ENCODE data around the gene SCAND1. TPM values are rescaled to one million over a fixed set of nuclear protein-coding genes. Genes with fewer than 3 reads are reported as not detected.

SCAND1 gene
- polyA plus RNA-seq, 1 donor from 2014 or later = 156 TPM

GRCh38 chr20:35974256-35974655 lies 20.0 kb upstream of the SCAND1 start (continued):
- TF ChIP-seq, protein P1, sequence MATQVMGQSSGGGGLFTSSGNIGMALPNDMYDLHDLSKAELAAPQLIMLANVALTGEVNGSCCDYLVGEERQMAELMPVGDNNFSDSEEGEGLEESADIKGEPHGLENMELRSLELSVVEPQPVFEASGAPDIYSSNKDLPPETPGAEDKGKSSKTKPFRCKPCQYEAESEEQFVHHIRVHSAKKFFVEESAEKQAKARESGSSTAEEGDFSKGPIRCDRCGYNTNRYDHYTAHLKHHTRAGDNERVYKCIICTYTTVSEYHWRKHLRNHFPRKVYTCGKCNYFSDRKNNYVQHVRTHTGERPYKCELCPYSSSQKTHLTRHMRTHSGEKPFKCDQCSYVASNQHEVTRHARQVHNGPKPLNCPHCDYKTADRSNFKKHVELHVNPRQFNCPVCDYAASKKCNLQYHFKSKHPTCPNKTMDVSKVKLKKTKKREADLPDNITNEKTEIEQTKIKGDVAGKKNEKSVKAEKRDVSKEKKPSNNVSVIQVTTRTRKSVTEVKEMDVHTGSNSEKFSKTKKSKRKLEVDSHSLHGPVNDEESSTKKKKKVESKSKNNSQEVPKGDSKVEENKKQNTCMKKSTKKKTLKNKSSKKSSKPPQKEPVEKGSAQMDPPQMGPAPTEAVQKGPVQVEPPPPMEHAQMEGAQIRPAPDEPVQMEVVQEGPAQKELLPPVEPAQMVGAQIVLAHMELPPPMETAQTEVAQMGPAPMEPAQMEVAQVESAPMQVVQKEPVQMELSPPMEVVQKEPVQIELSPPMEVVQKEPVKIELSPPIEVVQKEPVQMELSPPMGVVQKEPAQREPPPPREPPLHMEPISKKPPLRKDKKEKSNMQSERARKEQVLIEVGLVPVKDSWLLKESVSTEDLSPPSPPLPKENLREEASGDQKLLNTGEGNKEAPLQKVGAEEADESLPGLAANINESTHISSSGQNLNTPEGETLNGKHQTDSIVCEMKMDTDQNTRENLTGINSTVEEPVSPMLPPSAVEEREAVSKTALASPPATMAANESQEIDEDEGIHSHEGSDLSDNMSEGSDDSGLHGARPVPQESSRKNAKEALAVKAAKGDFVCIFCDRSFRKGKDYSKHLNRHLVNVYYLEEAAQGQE (IDR thresholded peaks at IDR 0.05; ENCODE audit: borderline replicate concordance) = no peak

DNA sequence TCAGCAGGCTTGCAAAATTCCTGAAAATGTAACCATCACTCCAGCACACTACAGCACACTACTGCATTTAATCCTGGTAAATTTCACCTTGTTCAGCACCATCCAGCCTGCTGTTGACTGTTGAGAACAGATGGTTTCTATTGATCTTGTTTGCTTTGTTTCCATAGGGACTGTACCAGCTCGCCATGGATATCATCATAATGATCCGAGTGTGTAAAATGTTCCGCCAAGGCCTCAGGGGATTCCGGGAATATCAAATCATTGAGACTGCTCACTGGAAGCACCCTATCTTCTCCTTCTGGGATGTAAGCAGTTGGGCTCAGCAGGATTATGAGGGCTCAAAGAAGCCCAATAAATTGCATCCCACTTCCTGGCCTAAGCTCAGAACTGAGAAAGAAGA lies 18.2 kb upstream of the SCAND1 start:
- no peaks in the 10 kb centered on the region for H3K79me2 ChIP-seq (replicated peaks; ENCODE audit: insufficient read depth, low read length)
- H3K4me2 ChIP-seq (ENCODE audit: low read length) = no peak overlapping the region
- no peak overlapping the region for H3K27ac ChIP-seq (ENCODE audit: low read length)
- H3K36me3 ChIP-seq (ENCODE audit: insufficient read depth, low read length) = no peaks in the 10 kb centered on the region
- TF ChIP-seq, protein P1 (IDR thresholded peaks at IDR 0.05; ENCODE audit: borderline replicate concordance) = no peak
- TF ChIP-seq EZH2 (IDR thresholded peaks at IDR 0.05; ENCODE audit: borderline replicate concordance, insufficient read depth, low read length, poor library complexity, severe bottlenecking) (no peak), POLR2AphosphoS5 (IDR thresholded peaks at IDR 0.05) (no peak), TAF1 (IDR thresholded peaks at IDR 0.05; ENCODE audit: low read depth) (no peak), MXI1 (conservative IDR thresholded peaks at IDR 0.05; ENCODE audit: poor library complexity, severe bottlenecking) (no peak), RAD21 (conservative IDR thresholded peaks at IDR 0.05) (no peak), SMC3 (conservative IDR thresholded peaks at IDR 0.05; ENCODE audit: poor library complexity) (no peak), EP300 (conservative IDR thresholded peaks at IDR 0.05; ENCODE audit: poor library complexity, severe bottlenecking) (no peak)
- TF ChIP-seq, protein P2, sequence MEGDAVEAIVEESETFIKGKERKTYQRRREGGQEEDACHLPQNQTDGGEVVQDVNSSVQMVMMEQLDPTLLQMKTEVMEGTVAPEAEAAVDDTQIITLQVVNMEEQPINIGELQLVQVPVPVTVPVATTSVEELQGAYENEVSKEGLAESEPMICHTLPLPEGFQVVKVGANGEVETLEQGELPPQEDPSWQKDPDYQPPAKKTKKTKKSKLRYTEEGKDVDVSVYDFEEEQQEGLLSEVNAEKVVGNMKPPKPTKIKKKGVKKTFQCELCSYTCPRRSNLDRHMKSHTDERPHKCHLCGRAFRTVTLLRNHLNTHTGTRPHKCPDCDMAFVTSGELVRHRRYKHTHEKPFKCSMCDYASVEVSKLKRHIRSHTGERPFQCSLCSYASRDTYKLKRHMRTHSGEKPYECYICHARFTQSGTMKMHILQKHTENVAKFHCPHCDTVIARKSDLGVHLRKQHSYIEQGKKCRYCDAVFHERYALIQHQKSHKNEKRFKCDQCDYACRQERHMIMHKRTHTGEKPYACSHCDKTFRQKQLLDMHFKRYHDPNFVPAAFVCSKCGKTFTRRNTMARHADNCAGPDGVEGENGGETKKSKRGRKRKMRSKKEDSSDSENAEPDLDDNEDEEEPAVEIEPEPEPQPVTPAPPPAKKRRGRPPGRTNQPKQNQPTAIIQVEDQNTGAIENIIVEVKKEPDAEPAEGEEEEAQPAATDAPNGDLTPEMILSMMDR (IDR thresholded peaks at IDR 0.05; ENCODE audit: poor library complexity, severe bottlenecking) = no peak
- no peaks in the 10 kb centered on the region for H3K27me3 ChIP-seq (ENCODE audit: insufficient read depth, low read depth, low read length)
- no peaks in the 10 kb centered on the region for H3K9me3 ChIP-seq (ENCODE audit: low read length)
- no peaks in the 10 kb centered on the region for H4K20me1 ChIP-seq (ENCODE audit: insufficient read depth)
- no peak overlapping the region for H3K9ac ChIP-seq (ENCODE audit: low read length)
- no peak overlapping the region for H3K4me3 ChIP-seq (ENCODE audit: low read length)
- H3K9me2 ChIP-seq (ENCODE audit: insufficient read depth, low read length) = no peaks in the 10 kb centered on the region
- no peak overlapping the region for H2AFZ ChIP-seq (ENCODE audit: low read depth, low read length)
- H3F3A ChIP-seq (ENCODE audit: insufficient read depth, low read length, poor library complexity, severe bottlenecking) = no peaks in the 10 kb centered on the region

All from neural cell (in vitro differentiated cells).